Heart left ventricle (tissue), 16 donors: ENCODE results near the gene WDR90. TPM values are rescaled to one million over a fixed set of nuclear protein-coding genes. Genes with fewer than 3 reads are reported as not detected.

ENCODE experiments used
- ATAC-seq, 4 donors: fragments of 200-7000 bp; cut with Tn5 transposase; one replicate each; pipeline ENCODE4 v1.9.1; 2020 to 2022; ENCODE audit warnings: moderate library complexity in 4 of 4, mild to moderate bottlenecking in 3 of 4, moderate number of reproducible peaks in 1 of 4
- DNase-seq, 5 donors: peaks; one replicate each; pipeline ENCODE4 v3.0.0-alpha.2; 2020
- H3K27ac ChIP-seq, 12 donors: fragments of 200-600 bp; sonication (generic) in 4 of 12; one replicate each; pipeline versions ENCODE4 v1.5.0 to v1.8.0; 2016 to 2022; ENCODE audit warnings: mild to moderate bottlenecking in 2 of 12
- H3K27me3 ChIP-seq, 9 donors: fragments of 200-600 bp; sonication (generic) in 2 of 9; one replicate each; pipeline versions ENCODE4 v1.5.1 to v1.8.0; 2016 to 2022; ENCODE audit warnings: mild to moderate bottlenecking in 3 of 9
- H3K36me3 ChIP-seq, 9 donors: fragments of 200-600 bp; sonication (generic) in 2 of 9; one replicate each; pipeline versions ENCODE4 v1.5.0 to v1.8.0; 2018 to 2022; ENCODE audit warnings: mild to moderate bottlenecking in 2 of 9
- H3K4me1 ChIP-seq, 12 donors: fragments of 200-600 bp; sonication (generic) in 4 of 12; one replicate each; pipeline versions ENCODE4 v1.5.0 to v1.8.0; 2016 to 2022; ENCODE audit warnings: mild to moderate bottlenecking in 3 of 12
- H3K4me3 ChIP-seq, 12 donors: fragments of 200-600 bp; sonication (generic) in 4 of 12; one replicate each; pipeline versions ENCODE4 v1.5.0 to v1.8.0; 2017 to 2022; ENCODE audit warnings: mild to moderate bottlenecking in 9 of 12, moderate library complexity in 4 of 12
- H3K9me3 ChIP-seq, 12 donors: fragments of 200-600 bp; sonication (generic) in 4 of 12; one replicate each; pipeline versions ENCODE4 v1.5.0 to v1.8.0; 2016 to 2022; ENCODE audit warnings: mild to moderate bottlenecking in 1 of 12
- CTCF ChIP-seq, 12 donors: fragments of 200-600 bp; sonication (generic) in 4 of 12; IDR thresholded peaks; one replicate each; pipeline versions ENCODE4 v1.5.0 to v1.8.0; 2018 to 2022; ENCODE audit warnings: antibody characterized with exemption in 12 of 12, mild to moderate bottlenecking in 5 of 12
- POLR2A ChIP-seq, 2 donors: fragments of 450-650 bp; IDR thresholded peaks; one replicate each; pipeline ENCODE4 v1.6.1; 2017; ENCODE audit warnings: antibody characterized with exemption in 2 of 2, mild to moderate bottlenecking in 2 of 2, moderate library complexity in 2 of 2
- WGBS, 4 donors: extraction: QIAGEN DNeasy Blood & Tissue Kit in 2 of 4; methylation state at CpG; one replicate each; pipeline versions ENCODE4 v1.1.5 to v1.1.7; 2013 to 2018; 5-methylcytosine and 5-hydroxymethylcytosine counted together
- intact Hi-C, 10 donors: fragments of 100-400 bp; cut with DNase I; formaldehyde crosslinking; loops; one replicate each; pipeline versions ENCODE4 v1.11.1 to v1.14.2; 2022
- polyA plus RNA-seq, 2 donors: library from polyadenylated mRNA; stranded (reverse); fragments of 200-250 nt; gene quantifications; one replicate each; pipeline ENCODE4 v1.2.3, GENCODE V29; 2013
- total RNA-seq, 9 donors: library from RNA; depleted of rRNA in 2 of 9; stranded (reverse); fragments of >200 nt in 2 of 9; fragmentation: NEBNext Ultra II Directional in 3 of 9; extraction: Animal tissue kit (Norgen Biotek cat#: 25700) in 3 of 9; gene quantifications; one replicate each; pipeline versions ENCODE4 v1.1.0 to v1.2.4, GENCODE V29; 2016 to 2023
- donor health status: ischemic (EF 13 %, LVEDD 7.1; RV severe dilation, severe dysfunction).
- donor health status: healthy with polysubstance abuse.
- donor health status: DM: no; HTN: yes; CAD: no.
- donor health status: DM: no; HTN: no; CAD: no.
- donor health status: ischemic (EF 25% LVEDD 6.9; RV normal size, moderate dysfunction).
- donor health status: ischemic (EF 25% LVEDD 5.7; RV mildly dilated, moderate dysfunction).
- donor health status: healthy.
- donor health status: DM: yes; HTN: yes; CAD: no.
- donor health status: ischemic (EF 35%, LVEDD 5.7; RV mildly dilated, moderate dysfunction).
- donor health status: nonischemic (EF 11% LVEDD 7.7; RV severe dilation, severe dysfunction).
- donor health status: DM: yes; HTN: yes; CAD: no.
- donor health status: PGD.
- donor health status: ischemic (EF 29% LVEDD 5.4; RV normal size, mild dysfunction).
- donor health status: nonischemic (EF 23%, LVEDD 6.1; RV moderate dilation, normal function).

The WDR90 gene
- total and polyA plus RNA-seq, 11 donors: 3.7 to 17.4 (median 8.6) TPM

- intact Hi-C loops: no loop called here
- Histone ChIP-seq H3K4me3 (no peak overlapping the region), H3K9me3 (no peaks in the 10 kb centered on the region), H3K27ac (no peak overlapping the region), H3K36me3 (peaks cover 0 to 53% (median 47%) of the 10 kb centered on the region in 9 donors), H3K4me1 (peaks cover 6 to 40% (median 27%) of the 10 kb centered on the region in 12 donors), H3K27me3 (no peaks in the 10 kb centered on the region)
- WGBS, 4 donors: 87 to 91% (median 89%) methylated on average over 25 to 52 of the region's 52 CpGs
- DNase-seq (no peak), ATAC-seq (no peak)
- no peak for TF ChIP-seq CTCF (IDR thresholded peaks at IDR 0.05)
- no peak for TF ChIP-seq POLR2A (IDR thresholded peaks at IDR 0.05)
These were observed 21.6 kb downstream of the WDR90 start for GRCh38 chr16:670485-671352.

- H3K4me3 ChIP-seq: no peak overlapping the region
- TF ChIP-seq POLR2A (IDR thresholded peaks at IDR 0.05) (no peak), CTCF (IDR thresholded peaks at IDR 0.05) (no peak)
- peaks cover 6 to 43% (median 27%) of the 10 kb centered on the region in 12 donors for H3K4me1 ChIP-seq
- no peak for DNase-seq
- no peaks in the 10 kb centered on the region for H3K27me3 ChIP-seq
- ATAC-seq: no peak
- H3K27ac ChIP-seq: no peak overlapping the region
- H3K9me3 ChIP-seq: no peaks in the 10 kb centered on the region
- peaks cover 0 to 53% (median 47%) of the 10 kb centered on the region in 9 donors for H3K36me3 ChIP-seq
- WGBS, 4 donors: 80 to 91% (median 86%) methylated on average over 27 to 40 of the region's 40 CpGs
- intact Hi-C loops: no loop called here
These were observed 22.4 kb downstream of the WDR90 start for GRCh38 chr16:671353-672131.

- Histone ChIP-seq H3K27ac (no peak overlapping the region), H3K27me3 (no peaks in the 10 kb centered on the region), H3K9me3 (no peaks in the 10 kb centered on the region), H3K4me1 (peaks cover 4 to 40% (median 24%) of the 10 kb centered on the region in 12 donors), H3K36me3 (peaks cover 0 to 53% (median 47%) of the 10 kb centered on the region in 9 donors), H3K4me3 (no peak overlapping the region)
- ATAC-seq (no peak), DNase-seq (no peak)
- intact Hi-C loops: no loop called here
- no peak for TF ChIP-seq POLR2A (IDR thresholded peaks at IDR 0.05)
- no peak for TF ChIP-seq CTCF (IDR thresholded peaks at IDR 0.05)
- 89 to 94% (median 91%) methylated on average over 17 to 19 of the region's 19 CpGs for WGBS, 4 donors
These were observed 23.2 kb downstream of the WDR90 start for GRCh38 chr16:672371-672770.

GRCh38 chr16:672851-673250 is 23.7 kb downstream of the WDR90 start:
- Histone ChIP-seq H3K27me3 (no peaks in the 10 kb centered on the region), H3K27ac (no peak overlapping the region), H3K4me3 (no peak overlapping the region), H3K9me3 (no peaks in the 10 kb centered on the region), H3K4me1 (peaks cover 3 to 37% (median 20%) of the 10 kb centered on the region in 12 donors), H3K36me3 (peaks cover 0 to 53% (median 47%) of the 10 kb centered on the region in 9 donors)
- ATAC-seq (no peak), DNase-seq (no peak)
- intact Hi-C loops: no loop called here
- WGBS, 4 donors: 91 to 94% (median 92%) methylated on average over 17 to 21 of the region's 21 CpGs
- no peak for TF ChIP-seq POLR2A (IDR thresholded peaks at IDR 0.05)
- TF ChIP-seq CTCF (IDR thresholded peaks at IDR 0.05): no peak
